Raji (cell line): ENCODE results near the gene PTH2R.

Experiments
- POLR2A ChIP-seq: IDR thresholded peaks from 2 replicates; pipeline ENCODE4 v1.6.1; 2011; ENCODE audit warnings: low read depth, low read length, control low read depth; ENCODE audit not compliant: insufficient read depth

Gene PTH2R, protein sequence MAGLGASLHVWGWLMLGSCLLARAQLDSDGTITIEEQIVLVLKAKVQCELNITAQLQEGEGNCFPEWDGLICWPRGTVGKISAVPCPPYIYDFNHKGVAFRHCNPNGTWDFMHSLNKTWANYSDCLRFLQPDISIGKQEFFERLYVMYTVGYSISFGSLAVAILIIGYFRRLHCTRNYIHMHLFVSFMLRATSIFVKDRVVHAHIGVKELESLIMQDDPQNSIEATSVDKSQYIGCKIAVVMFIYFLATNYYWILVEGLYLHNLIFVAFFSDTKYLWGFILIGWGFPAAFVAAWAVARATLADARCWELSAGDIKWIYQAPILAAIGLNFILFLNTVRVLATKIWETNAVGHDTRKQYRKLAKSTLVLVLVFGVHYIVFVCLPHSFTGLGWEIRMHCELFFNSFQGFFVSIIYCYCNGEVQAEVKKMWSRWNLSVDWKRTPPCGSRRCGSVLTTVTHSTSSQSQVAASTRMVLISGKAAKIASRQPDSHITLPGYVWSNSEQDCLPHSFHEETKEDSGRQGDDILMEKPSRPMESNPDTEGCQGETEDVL

DNA sequence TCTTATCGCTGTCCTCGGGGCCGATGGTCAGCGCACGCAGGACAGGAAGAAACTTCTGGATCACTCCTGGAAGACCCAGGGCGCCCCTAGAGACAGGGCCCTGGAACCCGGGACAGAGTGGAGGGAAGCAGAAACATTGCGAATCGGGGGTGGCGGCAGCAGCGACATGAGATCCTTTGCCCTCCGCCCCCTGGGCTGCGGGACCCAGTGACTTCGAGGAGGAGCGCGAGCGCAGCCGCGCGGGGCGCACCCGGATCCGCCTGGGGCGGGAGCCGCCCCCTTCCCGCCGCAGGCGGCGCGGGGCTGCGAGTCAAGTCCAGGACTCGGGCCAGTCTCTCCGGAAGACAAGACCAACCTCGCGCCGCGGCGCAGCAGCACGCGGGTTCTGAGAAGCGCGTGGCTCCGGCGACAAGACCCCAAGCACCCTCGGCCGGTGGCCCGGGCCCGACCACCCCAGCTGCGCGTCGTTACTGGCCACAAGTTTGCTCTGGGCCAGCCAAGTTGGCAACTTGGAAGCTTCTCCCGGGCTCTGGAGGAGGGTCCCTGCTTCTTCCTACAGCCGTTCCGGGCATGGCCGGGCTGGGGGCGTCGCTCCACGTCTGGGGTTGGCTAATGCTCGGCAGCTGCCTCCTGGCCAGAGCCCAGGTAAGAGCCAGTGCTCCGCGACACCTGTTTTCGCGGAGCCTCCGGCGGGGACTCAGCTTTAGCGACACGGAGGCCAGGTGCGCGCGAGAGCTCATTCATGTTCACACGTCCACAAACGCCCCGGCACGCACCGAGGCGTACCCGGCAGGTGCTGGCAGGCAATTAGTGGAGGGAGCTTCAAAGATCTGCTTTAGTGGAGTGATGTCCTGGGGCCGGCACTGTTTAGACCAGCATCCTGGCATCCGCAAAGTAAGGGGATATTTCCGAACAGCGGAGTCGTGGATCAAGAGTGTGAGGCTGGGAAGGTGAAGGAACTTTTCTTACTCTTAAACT lies at the start of gene PTH2R:
Gene PTH2R, plus strand, starts transcription at position 319 of the 978 bp plus-strand sequence. Its CDS starts 252 bp downstream, at position 571.
- TF ChIP-seq POLR2A: no peak

DNA sequence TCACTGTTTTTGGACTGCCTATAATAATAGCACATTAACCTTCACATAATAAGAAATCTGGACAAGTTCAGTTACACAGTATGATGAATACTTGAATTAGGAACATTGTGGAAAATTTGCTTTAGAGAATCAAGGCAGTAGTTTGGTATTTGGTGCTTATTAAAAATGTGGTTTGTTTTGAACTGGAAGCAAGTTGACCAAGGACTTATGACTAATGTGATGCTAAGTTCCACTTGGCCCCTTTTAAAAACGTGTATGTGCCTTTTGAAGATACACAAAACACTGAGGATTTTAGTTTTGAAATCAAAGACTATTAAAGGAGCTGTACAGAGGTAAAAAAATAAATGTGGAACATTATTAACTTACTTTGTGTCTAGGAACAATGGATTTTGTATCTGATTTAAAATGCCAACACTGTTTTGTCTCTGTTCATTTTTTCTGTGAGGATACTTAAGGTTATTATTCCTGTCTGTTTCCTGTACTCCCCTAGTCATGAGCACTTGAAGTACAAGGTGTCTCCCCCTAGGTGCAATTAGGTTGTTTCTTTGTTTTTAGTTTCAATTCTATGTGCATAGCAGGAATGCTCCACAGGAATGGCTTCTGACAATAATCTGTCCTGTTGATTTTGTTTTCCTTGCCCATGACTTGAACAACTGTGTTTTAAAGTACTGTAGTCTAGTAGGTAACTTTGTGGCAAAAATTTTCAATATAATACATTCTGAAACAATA lies 49.6 kb upstream of the PTH2R start:
- TF ChIP-seq POLR2A: no peak

DNA sequence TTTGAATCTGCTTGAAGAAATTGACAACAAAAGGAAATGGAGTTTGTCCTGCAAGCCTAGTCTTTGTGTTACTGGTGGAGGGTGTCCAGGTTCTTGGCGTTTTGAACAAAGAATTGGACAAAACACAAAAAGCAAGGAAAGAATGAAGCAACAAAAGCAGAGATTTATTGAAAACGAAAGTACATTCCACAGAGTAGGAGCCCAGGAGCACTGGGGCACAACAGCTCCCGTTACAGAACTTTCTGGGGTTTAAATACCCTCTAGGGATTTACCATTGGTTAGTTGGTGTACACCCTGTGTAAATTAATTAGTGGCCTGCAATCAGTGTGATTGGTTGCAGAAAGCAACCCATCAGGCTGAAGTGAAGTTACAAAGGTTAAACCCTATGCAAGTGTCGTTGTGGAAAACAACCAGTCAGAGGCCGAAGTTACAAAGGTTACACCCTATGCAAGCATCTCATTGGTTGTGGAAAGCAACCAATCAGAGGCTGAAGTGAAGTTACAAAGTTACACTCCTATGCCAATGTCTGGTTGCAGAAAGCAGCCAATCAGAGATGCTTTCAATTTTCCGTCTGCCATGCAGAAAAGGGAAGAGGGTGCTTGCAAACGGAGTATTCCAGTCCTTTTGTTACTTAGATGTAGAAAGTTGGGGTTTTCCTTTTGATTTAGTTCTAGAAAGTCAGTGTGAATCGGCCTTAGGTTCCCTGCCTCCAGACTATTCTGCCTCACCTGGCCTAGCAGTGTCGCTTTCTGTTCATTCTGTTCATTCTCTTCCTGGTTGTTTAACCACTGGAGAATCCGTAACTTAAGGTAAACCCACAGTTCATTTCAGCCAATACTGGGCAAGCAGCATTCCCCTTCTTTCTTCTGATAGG lies 47.6 kb upstream of the PTH2R start:
- TF ChIP-seq POLR2A: no peak

DNA sequence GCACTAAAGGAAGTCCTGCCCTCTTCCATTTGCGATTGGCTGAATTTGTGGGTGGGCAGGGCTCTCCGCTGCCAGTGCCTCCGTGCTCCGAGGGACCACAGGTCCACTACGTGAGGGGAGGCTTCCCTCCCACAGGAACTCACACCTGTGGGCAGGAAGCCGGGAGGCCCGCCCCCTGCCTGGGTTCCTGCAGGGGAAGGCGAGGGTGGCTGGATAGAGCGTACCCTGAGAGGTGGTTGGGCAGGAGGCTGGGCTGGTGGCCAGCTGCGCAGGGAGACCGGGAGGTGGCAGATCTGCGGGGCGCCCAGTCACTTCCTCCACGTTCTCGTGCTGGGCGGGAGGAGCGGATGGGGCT lies 47.0 kb upstream of the PTH2R start:
- no peak for TF ChIP-seq POLR2A

DNA sequence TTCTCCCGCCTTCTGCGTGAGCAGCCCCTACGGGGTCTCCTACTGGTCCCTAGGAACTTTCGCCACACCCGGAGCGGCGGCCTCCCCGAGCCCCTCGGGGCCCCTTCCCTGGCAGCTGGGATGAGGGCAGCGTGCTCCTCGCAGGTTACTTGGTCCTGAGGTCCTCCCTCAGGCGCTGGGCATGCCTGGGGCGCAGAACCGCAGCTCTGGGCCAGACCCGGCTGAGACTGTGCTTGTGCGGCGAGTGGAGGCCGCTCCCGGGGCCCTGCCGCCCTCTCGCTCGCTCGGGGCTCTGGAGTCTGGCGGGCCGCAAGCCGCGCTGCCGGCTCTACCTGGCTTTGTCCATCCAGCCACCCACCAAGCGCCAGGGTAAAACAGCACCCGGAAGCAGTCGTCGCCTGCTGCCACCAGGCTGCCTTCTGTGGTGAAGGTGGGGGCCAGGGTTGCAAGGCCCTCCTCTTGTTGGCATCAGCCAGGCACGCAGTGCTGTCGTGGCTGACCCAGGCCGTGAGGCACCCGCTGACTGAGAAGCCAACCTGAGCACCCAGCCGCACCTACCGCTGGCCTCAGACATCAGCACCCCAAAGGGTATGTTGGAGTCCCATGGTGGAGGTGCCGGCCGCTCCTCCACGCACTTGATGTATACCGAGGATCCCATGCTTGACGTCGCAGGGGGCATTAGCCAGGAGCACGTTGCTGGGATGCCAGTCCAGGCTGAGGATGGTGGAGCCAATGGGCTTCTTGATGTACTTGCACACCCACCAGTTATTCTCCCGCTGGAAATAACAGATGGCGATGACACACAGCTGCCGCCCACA lies 46.1 kb upstream of the PTH2R start:
- no peak for TF ChIP-seq POLR2A

DNA sequence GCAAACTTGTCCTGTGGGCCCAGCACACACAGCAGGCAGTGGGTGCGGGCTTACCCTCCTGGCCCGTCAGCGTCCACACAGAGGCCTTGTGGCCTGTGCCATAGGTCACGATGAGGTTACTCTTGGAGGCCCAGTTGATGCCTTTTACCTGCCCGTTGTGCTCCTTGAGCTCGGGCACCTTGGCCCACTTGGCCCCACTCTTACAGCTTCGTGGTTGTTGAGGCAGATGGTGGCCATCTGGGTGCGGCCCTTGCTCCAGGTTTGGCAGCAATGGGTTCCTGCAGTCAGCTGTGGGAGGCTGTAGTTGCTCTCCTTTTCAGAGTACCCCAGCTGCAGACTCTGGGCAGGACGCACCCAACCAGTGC lies 45.5 kb upstream of the PTH2R start:
- TF ChIP-seq POLR2A: no peak

DNA sequence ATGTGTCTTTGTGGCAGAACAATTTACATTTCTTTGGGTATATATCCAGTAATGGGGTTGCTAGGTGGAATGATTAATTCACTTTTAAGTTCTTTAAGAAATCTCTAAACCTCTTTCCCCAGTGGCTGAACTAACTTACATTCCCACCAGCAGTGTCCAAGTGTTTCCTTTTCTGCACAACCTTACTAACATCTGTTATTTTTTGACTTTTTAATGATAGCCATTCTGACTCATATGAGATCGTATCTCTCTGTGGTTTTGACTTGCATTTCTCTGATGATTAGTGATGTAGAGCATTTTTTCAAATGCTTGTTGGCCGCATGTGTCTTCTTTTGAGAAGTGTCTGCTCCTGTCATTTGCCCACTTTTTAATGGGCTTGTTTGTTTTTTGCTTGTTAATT lies 43.1 kb upstream of the PTH2R start:
- no peak for TF ChIP-seq POLR2A

DNA sequence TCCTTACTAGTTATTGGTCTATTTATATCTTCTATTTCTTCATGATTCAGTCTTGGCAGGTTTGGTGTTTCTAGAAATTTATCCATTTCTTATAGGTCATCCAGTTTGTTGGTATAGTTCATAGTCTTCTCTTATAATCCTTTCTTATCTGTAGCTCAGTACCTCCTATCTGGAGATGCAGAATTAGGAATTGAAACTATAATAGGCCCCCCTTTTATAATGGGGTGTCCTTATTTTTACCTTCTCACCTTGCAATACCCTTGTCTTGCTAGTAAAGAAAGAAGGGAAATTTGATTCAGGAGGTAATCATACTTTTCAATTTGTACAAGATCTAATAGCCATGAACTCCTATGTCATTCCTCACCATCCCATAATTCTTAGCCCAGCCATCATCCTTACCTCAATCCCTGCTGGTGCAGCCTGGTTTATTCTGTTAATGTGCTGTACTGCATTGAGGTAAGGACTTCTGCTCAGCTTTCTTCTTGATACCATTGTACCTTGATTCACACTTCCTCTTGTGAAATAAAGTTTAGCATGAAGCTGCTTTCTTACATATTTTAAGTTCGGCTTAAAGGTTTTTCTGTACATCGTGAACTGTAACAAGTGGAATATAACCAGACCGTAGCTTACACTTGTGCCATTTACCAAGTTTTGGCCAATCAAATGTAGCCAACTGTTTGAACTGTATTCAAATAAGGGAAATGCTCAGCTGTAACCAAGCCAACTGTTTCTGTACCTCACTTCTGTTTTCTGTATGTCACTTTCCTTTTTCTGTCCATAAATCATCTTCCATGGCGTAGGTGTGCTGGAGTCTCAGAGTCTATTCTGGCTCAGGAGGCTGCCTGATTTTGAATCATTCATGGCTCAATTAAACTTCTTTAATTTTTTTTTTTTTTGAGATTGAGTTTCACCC lies 40.1 kb upstream of the PTH2R start:
- no peak for TF ChIP-seq POLR2A

DNA sequence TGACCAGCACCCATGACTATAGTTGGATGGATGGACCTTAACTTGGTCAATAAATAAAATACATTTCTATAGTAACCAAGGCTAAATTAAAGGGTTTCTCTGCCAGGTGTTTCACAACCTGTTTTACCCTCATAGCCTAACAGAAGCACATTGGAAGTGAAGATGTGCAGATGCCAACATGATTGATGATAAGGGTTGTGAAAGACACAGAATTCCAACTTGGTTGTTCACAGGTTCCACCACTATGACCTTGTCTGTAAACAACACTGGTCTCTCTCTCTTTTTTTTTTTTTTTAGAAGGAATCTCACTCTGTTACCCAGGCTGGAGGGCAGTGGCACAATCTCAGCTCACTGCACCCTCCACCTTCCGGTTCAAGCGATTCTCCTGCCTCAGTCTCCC lies 37.5 kb upstream of the PTH2R start:
- TF ChIP-seq POLR2A: no peak

DNA sequence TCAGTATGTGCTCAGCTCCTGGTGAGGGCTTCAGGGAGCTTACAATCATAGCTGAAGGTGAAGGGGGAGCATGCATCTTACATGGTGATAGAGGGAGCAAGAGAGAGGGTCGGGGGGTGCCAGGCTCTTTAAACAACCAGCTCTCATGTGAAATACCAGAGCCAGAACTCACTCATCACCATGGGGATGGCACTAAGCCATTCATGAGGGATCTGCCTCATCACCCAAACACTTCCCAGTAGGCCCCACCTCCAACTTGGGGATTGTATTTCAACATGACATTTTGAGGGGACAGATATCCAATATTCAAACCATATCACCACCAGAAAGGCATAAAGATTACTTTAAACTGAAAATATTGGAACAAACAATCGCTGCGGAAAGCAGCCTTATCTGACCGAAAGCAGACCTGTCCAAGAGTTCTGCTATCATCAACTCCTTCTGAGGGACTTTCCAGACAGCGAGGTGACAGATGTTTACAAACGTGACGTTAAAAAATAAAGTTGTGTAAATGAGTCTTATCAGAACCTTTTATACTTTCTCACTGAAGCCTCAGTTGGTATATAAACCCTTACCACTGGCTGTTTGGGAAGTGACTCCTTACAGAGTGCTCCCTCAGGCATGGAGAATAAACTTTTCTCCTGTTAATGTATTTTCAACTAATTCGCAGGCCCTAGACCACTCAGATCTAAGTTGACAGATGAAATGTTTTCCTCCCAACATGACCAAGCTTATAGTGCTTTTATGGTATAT lies 35.5 kb upstream of the PTH2R start:
- TF ChIP-seq POLR2A: no peak

DNA sequence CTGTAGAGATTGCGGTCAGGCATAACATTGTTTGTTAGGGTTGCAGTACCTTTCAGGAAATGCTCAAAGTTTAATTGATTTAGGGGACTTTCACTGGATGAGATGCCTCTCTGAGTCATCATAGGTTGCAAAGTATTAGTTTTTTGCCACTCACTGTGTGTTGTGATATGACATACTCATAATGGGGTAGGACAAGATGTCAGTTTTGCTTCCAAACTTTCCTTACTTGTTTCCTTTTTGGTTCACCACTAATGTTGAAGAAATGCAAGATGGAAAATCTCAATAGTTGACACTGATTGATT lies 35.0 kb upstream of the PTH2R start:
- TF ChIP-seq POLR2A: no peak
